HG02642 (cell line): ENCODE results near the gene TMCO4.
"Not testable (repeated sequence)": the region's sequence is repeated elsewhere in the genome, so short reads cannot be mapped to it uniquely, and the experiment has no call there.

Experiments
- ATAC-seq: cut with Tn5 transposase; IDR thresholded peaks from one replicate; pipeline ENCODE4 v1.9.1; 2021; ENCODE audit warnings: mild to moderate bottlenecking; ENCODE audit not compliant: unreplicated experiment, poor library complexity

The TMCO4 gene

DNA sequence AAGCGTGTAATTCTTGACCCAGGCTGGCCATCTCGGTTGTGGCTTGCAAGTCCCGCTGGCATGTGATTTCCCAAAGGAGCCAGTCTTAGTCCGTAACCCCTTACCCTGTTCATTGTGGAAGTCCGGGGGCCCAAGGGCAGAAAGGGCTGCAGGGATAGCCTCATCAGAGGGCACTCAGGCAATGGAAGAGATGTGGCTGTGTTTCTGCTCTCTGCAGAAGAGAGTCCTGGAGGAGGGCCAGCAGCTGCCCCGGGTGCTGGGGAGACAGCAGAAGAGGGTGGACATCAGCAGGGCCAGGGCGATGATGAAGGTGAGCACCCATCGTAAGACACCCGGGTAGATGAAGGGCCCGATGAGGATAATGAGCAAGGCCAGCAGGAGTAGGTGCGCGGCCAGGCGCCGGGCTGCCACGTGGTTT, 14.5 kb upstream of the TMCO4 start:
- no peak for ATAC-seq

DNA sequence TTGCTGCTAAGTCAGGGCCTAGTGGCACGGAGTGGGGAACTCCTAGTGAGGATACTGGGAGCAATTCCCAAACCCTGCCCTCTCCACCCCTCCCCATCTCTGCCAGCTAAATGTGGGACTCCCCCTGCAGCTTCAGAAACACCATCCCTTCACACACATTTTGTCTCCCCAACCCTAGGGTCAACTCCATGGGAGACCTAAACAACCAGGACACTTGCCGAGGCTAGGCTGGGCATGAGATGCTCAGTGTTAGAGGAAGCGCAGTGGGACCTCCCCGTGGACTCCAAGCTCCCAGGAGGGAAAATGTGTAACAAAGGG, 13.9 kb upstream of the TMCO4 start:
- no peak for ATAC-seq

DNA sequence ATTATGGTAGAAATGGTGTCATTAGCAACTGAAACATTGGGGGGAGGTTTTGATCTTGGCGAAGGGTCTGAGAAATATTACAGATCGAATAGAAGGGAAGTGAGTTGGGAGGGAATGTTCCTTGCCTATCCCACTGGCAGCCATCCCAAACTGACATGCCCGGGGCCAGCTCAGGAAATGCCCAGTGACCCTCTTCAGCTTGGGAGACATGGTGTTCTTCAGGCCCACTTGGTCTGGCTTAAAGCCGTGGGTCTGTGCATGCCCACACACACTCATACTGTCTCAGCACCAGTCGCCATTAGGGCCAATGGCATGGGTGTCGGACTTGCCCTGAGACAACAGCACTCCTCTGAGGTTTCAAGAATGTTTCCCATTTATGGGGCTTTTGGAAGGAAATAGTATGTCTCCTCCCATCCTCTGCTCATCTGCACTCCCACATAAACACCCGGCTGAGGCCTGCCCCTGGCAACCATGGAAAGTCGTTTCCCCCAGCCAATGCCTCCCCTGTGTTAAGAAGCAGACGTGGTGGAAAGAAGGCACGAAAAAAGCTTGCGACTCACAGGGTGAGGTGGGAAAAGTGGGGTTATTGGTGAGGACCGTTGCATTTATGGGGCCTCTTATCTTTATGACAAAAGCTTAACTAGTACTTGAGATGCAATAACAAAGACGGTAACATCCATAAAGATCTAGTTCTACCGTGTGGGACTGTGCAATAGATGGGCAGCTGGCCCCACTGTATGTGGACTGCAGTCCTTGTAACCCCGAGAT, 13.3 kb upstream of the TMCO4 start:
- no peak for ATAC-seq

DNA sequence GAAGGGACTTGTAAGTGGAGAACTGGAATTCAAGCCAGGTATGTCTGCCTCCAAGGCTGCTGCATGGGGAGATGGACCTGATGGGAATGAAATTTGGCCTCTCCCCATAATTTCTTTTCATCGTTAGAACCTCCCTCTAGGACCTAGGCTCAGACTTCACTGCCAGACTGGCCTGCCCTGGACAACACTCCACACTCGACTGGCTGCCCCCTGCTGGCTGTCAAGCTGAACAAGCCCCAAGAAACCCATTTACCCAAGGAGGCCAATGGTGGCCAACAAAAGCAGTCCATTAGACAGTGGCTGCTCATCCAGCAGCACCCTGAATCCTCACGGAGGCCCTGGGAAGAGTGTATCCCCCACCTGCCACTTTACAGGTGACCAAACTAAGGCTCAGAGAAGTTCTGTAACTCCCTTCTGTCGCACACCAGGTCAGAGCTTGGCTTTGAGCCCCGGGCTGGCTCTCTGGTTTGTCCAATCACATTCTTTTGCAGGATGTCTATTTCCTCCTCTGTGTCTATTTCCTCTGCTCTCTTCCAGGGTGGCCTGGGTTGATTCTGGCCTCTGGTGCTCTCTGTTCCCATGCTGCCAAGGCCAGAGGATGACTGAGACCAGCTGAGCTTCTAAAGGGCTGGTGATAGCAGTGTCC, 11.6 kb upstream of the TMCO4 start:
- ATAC-seq, result no peak

DNA sequence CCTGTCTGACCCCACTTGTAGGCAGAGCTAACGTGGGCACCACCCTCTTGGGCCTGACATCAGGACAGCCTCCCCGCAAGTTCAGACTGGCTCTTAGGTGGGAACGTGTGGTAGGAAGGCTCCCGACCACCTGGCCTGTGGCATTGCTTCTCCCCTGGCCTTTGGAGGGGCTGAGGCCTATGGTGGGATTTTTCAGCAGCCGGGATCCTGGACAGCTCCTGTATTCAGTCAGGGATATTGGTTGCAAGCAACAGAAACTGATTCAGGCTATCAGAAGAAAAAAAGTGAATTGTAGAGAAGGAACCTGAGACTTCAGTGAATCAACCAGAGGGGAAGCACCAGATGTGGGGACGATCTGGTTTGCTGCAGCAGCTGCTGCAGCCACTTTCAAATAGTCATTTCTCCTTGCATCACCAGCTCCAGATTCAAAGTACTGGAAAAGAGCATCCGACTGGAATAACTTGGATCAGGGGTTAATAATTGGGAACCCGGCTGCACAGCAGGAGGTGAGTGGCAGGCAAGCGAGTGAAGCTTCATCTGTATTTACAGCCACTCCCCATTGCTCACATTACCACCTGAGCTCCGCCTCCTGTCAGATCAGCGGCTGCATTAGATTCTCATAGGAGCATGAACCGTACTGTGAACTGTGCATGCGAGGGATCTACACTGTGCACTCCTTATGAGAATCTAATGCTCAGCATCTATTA, 9.5 kb upstream of the TMCO4 start:
- ATAC-seq, result no peak

DNA sequence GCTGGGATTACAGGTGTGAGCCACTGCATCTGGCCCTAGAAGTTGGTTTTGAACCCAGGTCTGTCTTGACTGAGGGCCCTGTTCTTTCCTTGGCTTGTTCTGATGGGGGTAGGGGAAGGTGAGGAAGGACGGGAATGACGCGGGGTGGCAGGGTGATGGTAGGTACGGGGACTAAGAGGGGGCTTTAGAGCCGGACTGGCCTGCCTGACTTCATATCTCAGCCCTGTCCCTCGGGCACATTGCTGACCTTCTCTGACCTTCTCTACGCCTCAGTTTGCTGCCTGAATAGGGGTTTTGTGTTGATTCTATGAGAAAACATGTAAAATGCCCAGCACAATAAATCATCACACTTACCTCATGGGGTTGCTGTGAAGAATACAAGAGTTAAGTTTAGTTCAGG, 8.6 kb upstream of the TMCO4 start:
- no peak for ATAC-seq

DNA sequence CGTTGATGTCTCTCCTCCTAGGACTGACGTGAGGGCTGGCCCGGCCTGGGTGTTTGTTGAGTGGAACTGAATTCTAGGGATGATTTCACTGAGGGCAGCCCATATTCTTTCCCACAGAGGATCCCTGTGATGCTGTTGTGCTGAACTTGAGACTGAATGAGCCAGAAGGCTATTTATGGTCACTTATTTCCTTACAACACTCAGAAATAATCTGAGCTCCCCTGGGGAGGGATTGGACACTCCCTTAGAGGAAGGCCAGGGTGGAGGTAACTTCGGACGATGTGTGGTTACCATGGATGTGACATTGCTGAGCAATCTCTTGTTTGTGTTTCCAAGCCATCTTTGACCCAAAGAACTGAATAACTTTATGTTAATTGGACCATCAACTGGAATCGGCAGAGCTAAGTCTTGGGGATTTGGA, 5.1 kb upstream of the TMCO4 start:
- no peak for ATAC-seq

DNA sequence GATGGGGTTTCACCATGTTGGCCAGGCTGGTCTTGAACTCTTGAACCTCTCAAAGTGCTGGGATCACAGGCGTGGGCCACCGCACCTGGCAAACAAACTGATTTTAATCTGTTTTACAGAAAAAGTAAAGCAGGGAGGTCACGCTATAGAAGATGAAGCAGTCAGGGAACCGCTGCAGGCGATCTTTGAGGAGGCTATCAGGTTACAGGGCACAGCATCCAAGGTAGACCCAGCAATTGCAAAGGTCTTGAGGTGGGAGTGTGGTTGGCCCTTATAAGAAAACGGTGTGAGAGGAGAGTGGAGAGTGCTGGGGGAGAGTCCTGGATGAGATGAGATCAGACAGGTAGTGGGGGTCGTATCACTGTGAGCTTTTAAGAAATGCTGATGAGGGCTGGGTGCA, 2.6 kb upstream of the TMCO4 start:
- ATAC-seq, result no peak

DNA sequence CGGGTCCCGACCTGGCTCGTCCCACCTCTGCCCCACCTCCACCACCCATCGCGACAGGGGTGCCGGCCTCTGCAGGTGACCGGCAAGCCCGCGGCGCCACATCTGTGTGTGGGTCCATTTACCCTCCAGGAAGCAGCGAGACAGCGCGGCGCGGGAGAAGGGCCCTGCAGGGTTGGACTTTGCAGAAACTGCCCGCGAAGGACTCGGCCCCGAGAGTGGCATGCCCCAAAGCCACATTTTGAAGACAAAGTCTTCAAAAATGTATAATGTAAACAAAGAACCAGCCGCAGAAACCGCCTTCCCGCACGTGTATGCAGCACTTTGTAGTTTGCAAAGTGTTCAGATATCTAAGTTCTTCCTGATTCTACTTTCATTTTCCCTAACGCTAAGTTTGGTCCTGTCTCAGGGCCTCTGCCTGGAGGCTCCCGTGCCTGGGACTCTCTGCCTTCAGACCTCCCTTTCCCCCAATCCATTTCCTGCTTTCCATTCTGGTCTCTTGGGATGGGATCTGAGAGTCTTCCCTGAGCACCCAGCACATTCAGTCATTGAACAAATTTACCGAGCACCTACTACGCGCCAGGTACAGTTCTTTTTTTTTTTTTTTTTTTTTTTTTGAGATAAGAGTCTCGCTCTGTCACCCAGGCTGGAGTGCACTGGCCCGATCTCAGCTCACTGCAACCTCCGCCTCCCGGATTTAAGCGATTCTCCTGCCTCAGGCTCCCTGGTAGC, 524 bp upstream of the TMCO4 start:
- ATAC-seq, result peak; percentile 50

DNA sequence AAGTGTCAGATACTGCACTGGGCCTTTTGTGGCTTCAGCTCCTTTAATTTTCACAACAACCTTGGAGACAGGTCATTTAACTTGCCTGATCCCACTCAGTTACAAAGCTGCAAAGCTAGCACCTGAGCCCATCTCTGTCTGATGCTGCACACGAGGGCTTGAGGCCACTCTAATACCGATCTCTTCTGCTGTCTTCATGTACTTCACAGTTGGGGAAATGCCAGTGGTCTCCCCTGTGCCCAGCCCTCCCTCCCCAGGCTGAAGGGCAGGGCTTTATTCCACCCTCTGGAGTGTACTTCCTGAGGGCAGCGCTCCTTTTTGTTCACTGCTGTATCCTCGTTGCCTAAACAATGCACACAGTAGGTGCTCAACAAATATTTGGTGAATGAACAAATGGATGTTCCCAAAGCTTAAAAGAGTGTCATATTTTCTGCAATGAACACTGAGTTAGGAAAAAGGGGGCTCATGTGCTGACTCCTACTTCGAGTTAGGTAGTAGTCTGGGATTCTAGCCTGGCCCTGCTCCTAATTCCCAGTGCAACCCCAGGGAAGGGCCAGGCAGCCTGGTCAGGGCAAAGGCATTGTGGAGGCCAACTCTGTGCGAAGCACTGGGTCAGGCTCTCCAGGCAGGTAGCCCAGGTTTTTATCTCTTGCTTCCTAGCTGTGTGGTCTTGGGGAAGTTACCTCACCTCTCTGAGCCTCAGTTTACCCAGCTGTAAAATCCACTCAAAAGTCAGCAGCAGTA, 1.1 kb downstream of the TMCO4 start:
- ATAC-seq, result no peak

DNA sequence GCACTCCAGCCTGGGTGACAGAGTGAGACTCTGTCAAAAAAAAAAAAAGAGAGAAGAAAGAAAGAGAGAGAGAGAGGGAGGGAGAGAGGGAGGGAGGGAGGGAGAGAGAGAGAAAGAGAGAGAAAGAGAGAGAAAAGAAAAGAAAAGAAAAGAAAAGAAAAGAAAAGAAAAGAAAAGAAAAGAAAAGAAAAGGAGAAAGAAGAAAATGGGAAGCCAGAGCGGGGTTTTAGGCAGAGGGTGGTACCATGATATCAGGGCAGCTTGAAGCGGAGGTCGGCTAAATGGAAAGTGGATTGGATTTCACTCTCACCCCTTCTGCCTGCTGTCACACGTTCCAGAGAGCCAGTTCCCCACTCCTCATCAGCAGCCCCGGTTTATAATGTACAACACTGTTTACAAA, 1.9 kb downstream of the TMCO4 start:
- no peak for ATAC-seq

DNA sequence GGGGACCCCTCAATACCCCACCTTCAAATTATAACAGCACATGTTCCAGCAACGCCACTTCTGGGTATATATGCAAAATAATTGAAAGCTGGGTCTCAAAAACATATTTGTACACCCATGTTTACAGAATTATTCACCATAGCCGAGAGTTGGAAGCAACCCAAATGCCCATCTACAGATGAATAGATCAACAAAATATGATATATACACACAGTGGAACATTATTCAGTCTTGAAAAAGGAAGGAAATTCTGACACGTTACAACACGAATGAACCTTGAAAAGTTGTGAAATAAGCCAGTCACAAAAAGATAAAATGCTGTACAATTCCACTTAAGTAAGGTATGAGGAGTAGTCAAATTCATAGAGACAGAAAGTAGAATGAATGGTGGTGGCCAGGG, 5.1 kb downstream of the TMCO4 start:
- ATAC-seq, result no peak

DNA sequence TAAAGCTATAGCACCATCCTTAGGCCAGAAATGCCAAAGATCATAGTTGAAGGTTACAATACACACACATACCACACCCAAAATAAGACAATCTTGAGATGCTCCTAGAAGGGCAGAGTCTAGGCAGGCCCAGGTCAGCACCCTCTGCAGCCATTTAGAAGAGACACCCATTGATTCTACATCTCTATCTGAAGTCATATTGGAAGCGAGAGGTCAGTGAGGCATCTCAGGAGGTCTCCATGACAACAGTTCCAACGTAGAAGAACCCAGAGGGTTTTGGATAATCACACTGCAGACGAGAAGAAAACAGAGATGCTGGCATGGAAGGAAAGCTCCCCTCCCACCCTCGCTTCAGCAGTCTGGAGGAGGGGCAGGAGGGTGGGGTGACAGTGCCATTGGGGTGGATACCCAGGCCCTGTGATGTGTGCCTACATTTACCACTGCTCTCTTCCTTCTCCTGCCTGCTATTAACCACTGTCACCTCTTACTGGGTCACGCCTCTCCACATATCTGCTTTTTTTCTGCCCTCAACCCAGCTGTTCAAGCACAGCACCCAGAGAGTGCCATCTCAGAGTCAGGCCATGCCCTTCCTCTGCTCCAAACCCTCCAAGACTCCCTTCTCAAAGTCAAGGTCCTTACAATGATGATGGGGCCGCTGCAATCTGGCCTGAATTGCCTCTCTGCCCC, 6.2 kb downstream of the TMCO4 start:
- ATAC-seq, result no peak

DNA sequence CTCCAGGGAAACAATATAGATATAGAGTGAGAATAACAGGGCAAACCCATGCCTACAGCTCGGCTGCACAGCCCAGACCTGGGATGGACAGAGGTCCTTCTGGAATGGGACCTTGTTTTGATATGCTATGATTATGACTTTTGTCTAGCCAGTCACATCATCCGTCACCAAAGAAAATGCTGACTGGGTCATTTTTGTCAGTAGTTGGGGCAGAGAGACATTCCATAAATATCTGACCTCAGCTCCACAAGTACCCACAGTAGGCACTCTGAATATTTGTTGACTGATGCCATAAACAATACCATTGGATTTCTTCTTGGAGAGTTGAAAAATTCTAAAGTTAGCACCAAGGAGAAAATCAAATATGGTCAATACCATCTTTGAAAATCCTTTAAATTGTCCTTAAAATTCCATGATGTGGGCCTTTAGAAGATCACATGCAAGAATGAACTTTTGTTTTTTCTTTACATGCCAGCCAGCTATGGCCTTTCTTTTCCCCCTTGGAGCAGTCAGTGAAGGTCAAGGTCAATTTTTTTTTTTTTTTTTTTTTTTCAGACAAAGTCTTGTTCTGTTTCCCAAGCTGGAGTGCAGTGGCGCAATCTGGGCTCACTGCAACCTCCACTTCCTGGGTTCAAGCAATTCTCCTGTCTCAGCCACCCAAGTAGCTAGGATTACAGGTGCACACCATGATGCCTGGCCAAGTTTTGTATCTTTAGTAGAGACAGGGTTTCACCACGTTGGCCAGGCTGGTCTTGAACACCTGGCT, 7.3 kb downstream of the TMCO4 start:
- ATAC-seq, result no peak

DNA sequence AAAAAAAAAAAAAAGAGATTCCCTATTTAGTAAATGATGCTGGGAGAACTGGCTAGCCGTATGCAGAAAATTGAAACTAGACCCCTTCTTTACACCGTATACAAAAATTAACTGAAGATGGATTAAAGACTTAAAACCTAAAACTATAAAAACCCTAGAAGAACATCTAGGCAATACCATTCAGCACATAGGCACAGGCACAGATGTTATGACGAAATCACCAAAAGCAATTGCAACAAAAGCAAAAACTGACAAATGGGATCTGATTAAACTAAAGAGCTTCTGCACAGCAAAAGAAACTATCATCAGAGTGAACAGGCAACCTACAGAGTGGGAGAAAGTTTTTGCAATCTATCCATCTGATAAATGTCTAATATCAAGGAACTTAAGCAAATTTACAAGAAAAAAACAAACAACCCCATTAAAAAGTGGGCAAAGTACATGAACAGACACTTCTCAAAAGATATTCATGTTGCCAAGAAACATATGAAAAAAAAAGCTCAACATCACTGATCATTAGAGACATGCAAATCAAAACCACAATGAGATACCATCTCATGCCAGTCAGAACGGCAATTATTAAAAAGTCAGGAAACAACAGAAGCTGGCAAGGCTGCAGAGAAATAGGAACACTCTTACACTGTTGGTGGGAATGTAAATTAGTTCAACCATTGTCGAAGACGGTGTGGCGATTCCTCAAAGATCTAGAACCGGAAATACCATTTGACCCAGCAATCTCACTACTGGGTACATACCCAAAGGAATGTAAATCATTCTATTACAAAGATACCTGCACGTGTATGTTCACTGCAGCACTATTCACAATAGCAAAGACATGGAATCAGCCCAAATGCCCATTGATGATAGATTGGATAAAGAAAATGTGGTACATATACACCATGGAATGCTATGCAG, 9.4 kb downstream of the TMCO4 start:
- not testable (repeated sequence) for ATAC-seq

DNA sequence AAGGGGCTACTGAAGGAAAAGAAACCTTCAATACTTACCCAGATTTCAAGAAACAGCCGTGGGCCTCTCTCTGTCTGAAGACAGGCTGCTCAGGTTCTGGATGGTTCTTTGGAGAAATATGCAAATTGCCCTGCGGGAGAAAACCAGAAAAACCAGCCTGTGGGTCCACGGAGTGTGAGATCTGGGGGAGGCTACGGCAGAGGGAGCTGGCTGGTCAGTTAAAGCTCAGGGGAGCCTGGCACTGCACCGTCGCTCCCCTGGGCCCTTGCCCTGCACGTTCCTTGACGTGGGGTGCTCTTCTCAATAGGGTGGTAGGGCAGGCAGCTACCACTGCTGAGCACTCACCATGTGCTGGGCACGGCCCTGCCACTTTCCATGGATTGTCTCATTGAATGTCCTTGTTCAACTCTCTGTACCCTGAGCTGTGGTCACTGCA, 12.7 kb downstream of the TMCO4 start:
- ATAC-seq, result no peak

DNA sequence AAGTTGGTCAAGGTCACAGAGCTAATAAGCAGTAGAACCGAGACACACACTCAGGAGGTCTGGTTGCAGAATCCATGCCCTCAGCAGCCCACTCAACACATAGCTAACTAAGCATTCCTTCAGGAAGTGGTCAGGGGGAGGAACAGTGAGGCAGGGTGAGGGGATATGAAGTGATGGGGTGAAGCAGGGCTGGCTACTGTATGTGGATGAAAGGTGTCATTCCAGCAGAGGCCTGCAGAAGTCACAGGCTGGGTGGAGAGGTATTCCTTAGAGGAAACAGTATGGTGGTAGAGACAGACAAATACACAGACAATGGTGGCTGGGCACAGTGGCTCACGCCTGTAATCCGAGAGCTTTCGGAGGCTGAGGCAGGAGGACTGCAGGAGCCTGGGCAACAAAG, 14.1 kb downstream of the TMCO4 start:
- ATAC-seq, result no peak

DNA sequence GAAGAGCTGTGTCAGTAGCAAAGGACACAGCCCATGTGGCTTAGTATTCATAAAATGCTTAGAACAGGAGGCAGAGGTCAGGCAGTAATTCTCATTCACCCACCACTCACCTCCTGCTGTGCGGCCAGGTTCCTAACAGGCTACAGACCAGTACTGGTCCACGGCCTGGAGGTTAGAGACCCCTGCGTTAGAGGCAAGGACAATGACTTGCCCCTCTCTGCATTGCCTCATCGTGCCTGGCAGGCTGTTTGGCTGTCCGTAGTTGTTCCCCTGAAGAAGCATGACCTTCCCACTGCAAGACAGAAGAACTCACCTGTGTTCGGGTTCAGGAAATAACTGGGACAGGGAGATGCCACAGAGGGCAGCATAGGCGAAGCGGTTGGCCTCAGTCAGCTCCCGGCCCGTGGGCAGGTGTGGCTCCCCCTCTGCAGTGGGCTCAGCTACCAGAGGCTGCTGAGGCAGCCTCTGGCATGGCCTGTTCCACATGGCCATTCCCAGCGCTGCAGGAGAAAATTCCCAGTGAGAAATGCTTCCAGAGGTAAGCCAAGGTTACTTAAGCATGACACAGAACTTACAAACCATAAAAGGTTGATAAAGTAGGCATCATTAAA, 19.3 kb downstream of the TMCO4 start:
- ATAC-seq, result no peak
